Coronary artery (tissue), 2 donors: ENCODE data around the gene TTC33.
"Not testable (repeated sequence)": the region's sequence is repeated elsewhere in the genome, so short reads cannot be mapped to it uniquely, and the experiment has no call there.

Source experiments
- DNase-seq: peaks from one replicate; pipeline ENCODE4 v3.0.0-alpha.2; 2017; ENCODE audit warnings: low spot score
- H3K27ac ChIP-seq, 2 donors: fragments of 200-600 bp; sonication (generic); one replicate each; pipeline ENCODE4 v1.5.1; 2016 to 2019
- H3K4me3 ChIP-seq: fragments of 200-600 bp; sonication (generic); 2 replicates; pipeline ENCODE4 v1.5.1; 2016; ENCODE audit warnings: mild to moderate bottlenecking, moderate library complexity
- TF ChIP-seq, protein P1 (sequence below): fragments of 200-600 bp; sonication (generic); IDR thresholded peaks from one replicate; pipeline ENCODE4 v1.5.1; 2019; ENCODE audit warnings: antibody characterized with exemption

TTC33 gene

DNA sequence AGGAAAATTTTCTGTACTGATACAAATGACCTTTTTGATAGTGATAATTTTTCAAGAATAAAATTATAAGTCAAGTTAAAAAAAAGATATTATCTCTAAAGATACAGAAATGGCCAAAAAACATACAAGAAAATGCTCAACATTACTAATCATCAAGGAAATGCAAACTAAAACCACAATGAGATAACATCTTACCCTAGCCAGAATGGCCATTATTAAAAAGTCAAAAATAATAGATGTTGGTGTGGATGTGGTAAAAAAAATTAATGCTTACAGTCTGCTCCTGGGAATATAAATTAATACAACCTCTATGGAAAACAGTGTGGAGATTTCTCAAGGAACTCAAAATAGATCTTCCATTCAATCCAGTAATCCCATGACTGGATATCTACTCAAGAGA lies 99.0 kb downstream of the TTC33 start:
- DNase-seq: no peak
- Histone ChIP-seq H3K27ac (no peak overlapping the region), H3K4me3 (no peak overlapping the region)
- TF ChIP-seq, protein P1, sequence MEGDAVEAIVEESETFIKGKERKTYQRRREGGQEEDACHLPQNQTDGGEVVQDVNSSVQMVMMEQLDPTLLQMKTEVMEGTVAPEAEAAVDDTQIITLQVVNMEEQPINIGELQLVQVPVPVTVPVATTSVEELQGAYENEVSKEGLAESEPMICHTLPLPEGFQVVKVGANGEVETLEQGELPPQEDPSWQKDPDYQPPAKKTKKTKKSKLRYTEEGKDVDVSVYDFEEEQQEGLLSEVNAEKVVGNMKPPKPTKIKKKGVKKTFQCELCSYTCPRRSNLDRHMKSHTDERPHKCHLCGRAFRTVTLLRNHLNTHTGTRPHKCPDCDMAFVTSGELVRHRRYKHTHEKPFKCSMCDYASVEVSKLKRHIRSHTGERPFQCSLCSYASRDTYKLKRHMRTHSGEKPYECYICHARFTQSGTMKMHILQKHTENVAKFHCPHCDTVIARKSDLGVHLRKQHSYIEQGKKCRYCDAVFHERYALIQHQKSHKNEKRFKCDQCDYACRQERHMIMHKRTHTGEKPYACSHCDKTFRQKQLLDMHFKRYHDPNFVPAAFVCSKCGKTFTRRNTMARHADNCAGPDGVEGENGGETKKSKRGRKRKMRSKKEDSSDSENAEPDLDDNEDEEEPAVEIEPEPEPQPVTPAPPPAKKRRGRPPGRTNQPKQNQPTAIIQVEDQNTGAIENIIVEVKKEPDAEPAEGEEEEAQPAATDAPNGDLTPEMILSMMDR: no peak

DNA sequence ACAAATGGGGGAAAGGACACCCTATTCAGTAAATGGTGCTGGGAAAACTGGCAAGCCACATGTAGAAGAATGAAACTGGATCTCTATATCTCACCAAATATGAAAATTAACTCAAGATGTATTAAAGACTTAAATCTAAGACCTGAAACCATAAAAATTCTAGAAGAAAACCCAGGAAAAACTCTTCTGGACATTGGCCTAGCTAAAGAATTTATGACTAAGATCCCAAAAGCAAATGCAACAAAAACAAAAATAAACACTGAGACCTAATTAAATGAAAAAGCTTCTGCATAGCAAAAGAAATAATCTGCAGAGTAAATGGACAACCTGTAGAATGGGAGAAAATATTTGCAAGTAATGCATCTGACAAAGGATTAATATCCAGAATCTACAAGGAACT lies 99.7 kb downstream of the TTC33 start:
- H3K4me3 ChIP-seq, DNase-seq, H3K27ac ChIP-seq: not testable (repeated sequence)

DNA sequence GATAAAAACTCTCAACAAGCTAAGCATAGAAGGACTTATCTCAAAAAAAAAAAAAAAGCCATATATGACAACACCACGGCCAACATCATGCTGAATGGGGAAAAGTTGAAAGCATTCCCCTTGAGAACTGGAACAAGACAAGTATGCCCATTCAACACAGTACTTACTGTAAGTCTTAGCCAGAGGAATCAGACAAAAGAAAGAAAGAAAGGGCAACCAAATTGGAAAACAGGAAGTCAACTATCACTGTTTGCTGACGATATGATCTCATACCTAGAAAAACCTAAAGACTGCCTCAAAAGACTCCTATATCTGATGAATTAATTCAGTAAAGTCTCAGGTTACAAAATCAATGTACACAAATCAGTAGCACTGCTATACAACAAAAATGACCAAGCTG lies 100.6 kb downstream of the TTC33 start:
- Histone ChIP-seq H3K27ac (no peak overlapping the region), H3K4me3 (no peak overlapping the region)
- no peak for DNase-seq
- TF ChIP-seq, protein P1: no peak

DNA sequence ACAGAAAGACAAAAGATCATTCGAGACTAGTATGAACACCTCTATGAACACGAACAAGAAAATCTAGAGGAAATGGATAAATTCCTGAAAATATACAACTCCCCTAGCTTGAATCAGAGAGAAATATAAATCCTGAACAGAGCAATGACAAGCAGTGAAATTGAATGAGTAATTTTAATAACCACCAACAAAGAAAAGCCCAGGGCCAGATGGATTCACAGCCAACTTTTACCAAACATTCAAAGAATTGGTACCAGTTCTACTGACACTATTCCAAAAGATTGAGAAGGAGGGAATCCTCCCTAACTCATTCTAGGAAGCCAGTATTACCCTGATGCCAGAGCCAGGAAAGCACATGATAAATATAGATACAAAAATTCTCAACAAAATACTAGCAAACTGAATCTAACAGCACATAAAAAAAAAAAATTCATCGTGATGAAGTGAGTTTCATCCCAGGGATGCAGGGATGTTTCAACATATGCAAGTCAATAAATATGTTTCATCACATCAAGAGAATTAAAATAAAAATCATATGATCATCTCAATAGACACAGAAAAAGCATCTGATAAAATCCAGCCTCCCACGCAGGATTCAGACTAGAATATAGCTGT lies 101.3 kb downstream of the TTC33 start:
- Histone ChIP-seq H3K4me3 (no peak overlapping the region), H3K27ac (no peak overlapping the region)
- TF ChIP-seq, protein P1: no peak
- no peak for DNase-seq

DNA sequence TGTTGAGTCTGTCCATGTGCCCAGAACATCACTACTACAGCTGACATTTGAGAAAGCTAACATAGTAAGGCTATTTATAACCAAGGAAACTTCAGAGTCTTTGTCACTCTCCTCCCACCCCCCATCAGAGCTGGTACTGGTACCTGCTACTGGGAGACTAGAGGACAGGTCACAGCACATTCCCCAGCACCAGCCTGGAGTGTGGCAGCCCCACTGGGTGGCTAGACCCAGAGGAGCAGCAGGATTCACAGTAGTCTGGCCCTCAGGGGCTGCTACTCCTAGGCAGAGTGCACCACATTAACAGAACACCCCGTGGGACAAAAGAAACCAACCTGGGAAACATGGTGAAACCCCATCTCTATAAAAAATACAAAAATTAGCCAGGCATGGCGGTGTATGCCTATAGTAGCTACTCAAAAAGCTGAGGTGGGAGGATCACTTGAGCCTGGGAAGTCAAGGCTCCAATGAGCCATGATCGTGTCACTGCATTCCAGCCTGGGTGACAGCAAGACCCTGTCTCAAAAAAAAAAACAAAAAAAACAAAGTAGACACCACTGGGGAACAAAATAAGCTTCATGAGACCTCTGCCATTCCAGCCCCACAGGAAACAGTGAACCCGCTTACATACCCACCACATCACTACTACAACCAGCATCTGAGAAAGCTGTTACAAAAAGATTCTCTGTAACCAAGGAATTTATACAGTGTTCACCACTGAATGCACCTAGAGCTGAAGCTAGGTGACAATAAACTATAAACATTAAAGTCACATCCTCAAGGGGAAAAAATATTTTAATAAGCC lies 102.3 kb downstream of the TTC33 start:
- no peak overlapping the region for H3K27ac ChIP-seq
- TF ChIP-seq, protein P1: no peak
- H3K4me3 ChIP-seq: no peak overlapping the region
- DNase-seq: no peak

DNA sequence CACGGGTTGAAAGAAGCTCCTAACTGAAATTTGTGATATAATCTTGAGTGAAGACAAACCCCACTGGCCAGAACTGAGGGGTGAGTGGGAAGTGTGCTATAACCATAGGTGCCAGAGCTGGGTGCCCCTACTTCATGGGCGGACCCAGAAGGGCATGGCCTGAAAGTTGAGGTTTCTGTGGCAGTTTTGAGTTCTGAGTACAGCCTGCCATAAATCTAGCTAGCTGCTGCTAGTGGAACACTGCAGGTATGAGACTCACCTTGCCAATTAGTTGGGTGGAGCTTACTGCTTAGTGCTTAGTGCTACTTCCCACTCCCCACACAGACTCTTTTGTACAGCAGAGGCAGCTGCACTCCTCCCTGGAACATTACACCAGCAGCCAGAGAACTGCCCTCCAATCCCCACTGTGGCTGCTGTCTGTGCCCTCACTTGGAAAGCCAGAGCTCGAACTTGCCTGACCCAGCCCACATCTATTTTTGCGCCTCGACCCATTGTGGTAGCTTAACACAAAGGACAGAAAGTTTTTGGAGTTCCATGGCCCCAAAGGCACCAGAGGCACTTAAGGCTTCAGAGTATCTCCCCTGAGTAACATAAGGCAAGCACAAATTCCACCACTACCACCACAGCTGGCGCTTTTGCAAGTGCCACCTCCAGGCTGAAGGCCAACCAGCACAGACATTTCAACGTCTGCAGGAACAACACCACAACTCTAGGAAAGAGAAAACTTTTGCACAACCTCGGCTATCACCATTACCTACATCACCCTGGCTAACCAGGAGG lies 103.1 kb downstream of the TTC33 start:
- H3K4me3 ChIP-seq: no peak overlapping the region
- H3K27ac ChIP-seq: no peak overlapping the region
- DNase-seq: no peak
- TF ChIP-seq, protein P1: no peak

DNA sequence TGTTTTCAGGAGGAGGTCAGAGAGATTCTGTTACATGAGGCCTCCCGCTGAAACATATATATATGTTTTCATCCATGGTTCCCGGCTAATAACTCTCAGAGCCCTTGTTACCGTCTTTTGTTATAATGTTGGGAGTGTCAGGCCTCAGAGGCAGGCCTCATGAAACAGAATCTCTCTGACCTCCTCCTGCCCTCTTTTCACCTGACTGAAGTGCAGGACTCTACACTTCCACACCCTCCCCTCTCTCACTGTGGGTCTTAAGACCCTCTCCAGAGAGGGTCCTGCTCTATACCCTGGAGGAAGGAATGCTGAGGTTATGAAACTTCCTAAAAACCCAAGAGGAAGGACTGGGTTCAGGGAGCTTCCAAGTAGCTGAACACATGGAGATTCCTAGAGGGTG lies 104.6 kb downstream of the TTC33 start:
- Histone ChIP-seq H3K27ac (no peak overlapping the region), H3K4me3 (no peak overlapping the region)
- no peak for DNase-seq
- TF ChIP-seq, protein P1: no peak
